Spleen (tissue), 11 donors: ENCODE measurements around the gene HCRT. TPM values are rescaled to one million over a fixed set of nuclear protein-coding genes. Genes with fewer than 3 reads are reported as not detected.

Experiments used
- DNase-seq: peaks from one replicate; pipeline ENCODE4 v3.0.0-alpha.2; 2020
- H3K27ac ChIP-seq, 8 donors: fragments of 200-600 bp; sonication (generic) in 7 of 8; 1 replicate in 4 of 8; 2 replicates in 4 of 8; pipeline versions ENCODE4 v1.5.0 to v1.8.0; 2016 to 2021; ENCODE audit warnings: inconsistent platforms in 4 of 8, mild to moderate bottlenecking in 4 of 8, moderate library complexity in 1 of 8
- H3K27me3 ChIP-seq, 7 donors: fragments of 200-600 bp; sonication (generic) in 6 of 7; replicated peaks in 1 of 7; 1 replicate in 4 of 7; 2 replicates in 3 of 7; pipeline versions ENCODE4 v1.5.0 to v1.8.0; 2016 to 2021; ENCODE audit warnings: inconsistent platforms in 3 of 7, mild to moderate bottlenecking in 1 of 7
- H3K36me3 ChIP-seq, 6 donors: fragments of 200-600 bp; sonication (generic) in 5 of 6; 1 replicate in 4 of 6; 2 replicates in 2 of 6; pipeline versions ENCODE4 v1.5.0 to v1.8.0; 2016 to 2021; ENCODE audit warnings: inconsistent platforms in 2 of 6
- H3K4me1 ChIP-seq, 6 donors: fragments of 200-600 bp; sonication (generic) in 5 of 6; 1 replicate in 3 of 6; 2 replicates in 3 of 6; pipeline versions ENCODE4 v1.5.0 to v1.8.0; 2016 to 2021; ENCODE audit warnings: inconsistent platforms in 3 of 6
- H3K4me3 ChIP-seq, 8 donors: fragments of 200-600 bp; sonication (generic) in 7 of 8; 1 replicate in 4 of 8; 2 replicates in 4 of 8; pipeline versions ENCODE4 v1.5.0 to v1.8.0; 2016 to 2021; ENCODE audit warnings: inconsistent platforms in 4 of 8, mild to moderate bottlenecking in 4 of 8, moderate library complexity in 2 of 8
- H3K9me3 ChIP-seq, 8 donors: fragments of 200-600 bp; sonication (generic) in 7 of 8; 1 replicate in 4 of 8; 2 replicates in 4 of 8; pipeline versions ENCODE4 v1.5.0 to v1.8.0; 2016 to 2021; ENCODE audit warnings: inconsistent platforms in 4 of 8
- POLR2A ChIP-seq, 3 donors: fragments of 450-650 bp; IDR thresholded peaks; one replicate each; pipeline ENCODE4 v1.5.1; 2017; ENCODE audit warnings: antibody characterized with exemption in 3 of 3, mild to moderate bottlenecking in 1 of 3
- POLR2AphosphoS5 ChIP-seq, 3 donors: sonication (generic); formaldehyde crosslinking; IDR thresholded peaks; one replicate each; pipeline ENCODE4 v1.5.1; 2017; ENCODE audit warnings: antibody characterized with exemption in 3 of 3
- WGBS, 5 donors: extraction: QIAGEN DNeasy Blood & Tissue Kit in 3 of 5; methylation state at CpG; one replicate each; pipeline versions ENCODE4 v1.1.5 to v1.1.7; 2013 to 2018; 5-methylcytosine and 5-hydroxymethylcytosine counted together
- intact Hi-C: fragments of 100-400 bp; cut with DNase I; formaldehyde crosslinking; loops from one replicate; pipeline ENCODE4 v1.15.0; 2023; ENCODE audit warnings: low total_unique reads
- polyA plus RNA-seq, 3 donors: library from polyadenylated mRNA; stranded (reverse); fragments of 200-250 nt; gene quantifications; one replicate each; pipeline ENCODE4 v1.2.1, GENCODE V29; 2013
- total RNA-seq, 7 donors: library from RNA; depleted of rRNA in 3 of 7; stranded (reverse); fragments of >200 nt in 3 of 7; fragmentation: NEBNext Ultra II Directional in 4 of 7; extraction: Animal tissue kit (Norgen Biotek cat#: 25700) in 4 of 7; gene quantifications; one replicate each; pipeline versions ENCODE4 v1.1.0 to v1.2.1, GENCODE V29; 2016 to 2021
- TF ChIP-seq, protein P1 (sequence below), 11 experiments: fragments of 200-600 bp in 7 of 11; fragments of 450-650 bp in 4 of 11; sonication (generic) in 4 of 11; IDR thresholded peaks in 8 of 11; conservative IDR thresholded peaks in 3 of 11; 1 replicate in 7 of 11; 2 replicates in 4 of 11; pipeline versions ENCODE4 v1.4.0 to v1.8.0; 2016 to 2021; ENCODE audit warnings: antibody characterized with exemption in 11 of 11, inconsistent platforms in 4 of 11, mild to moderate bottlenecking in 1 of 11
- donor health status: healthy with polysubstance abuse.
- donor health status: DM: no; HTN: no; CAD: no; lungs with moderate emphysema.
- donor health status: DM: no; HTN: no; CAD: no.
- donor health status: Bipolar disorder and iron deficiency.
- donor health status: healthy.
- donor health status: DM: no; HTN: no; CAD: no.
- donor health status: DM: yes; HTN: yes; CAD: no.

HCRT gene
- total and polyA plus RNA-seq, 10 donors: not detected

DNA sequence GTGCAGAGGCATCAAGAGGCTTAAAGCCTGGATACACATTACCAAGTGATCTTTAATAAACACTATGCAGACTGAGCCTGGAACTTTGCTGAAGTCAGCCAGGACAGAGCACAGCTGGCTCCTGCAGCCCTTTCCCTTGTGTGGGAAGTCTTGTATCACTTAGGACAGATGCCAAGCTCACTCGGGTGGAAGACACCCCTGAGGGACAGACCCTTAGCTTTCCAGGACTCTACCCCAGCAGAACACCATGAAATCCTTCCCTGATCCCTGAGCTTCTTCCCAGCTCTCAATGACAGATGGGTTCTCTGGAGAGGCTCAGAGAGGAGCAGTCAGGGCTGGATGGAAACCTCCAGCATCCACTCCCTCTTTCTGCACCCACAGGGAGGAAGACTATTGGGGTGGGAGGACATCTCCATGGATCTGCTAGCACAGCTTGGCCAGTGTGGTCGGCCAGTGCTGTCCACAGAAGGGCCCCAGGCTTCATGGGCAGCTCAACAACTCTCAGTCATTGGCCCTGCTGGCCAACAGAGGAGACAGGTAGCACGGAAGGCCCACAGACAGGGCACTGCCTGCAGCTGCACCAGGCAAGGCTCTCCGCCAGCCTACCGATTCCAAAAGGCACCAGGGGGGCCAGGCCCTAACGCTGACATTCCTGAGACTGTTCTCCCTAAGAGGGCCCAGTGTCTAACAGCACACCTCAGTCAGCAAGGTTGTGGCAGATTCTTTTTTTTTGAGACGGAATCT lies 46.3 kb downstream of the HCRT start:
- Histone ChIP-seq H3K9me3 (no peaks in the 10 kb centered on the region), H3K27me3 (no peaks in the 10 kb centered on the region), H3K27ac (peak overlapping the region in 4 of 8 donors; percentile 34 to 85 (median 72)), H3K4me3 (peak overlapping the region in 1 of 8 donors; percentile 13), H3K4me1 (peaks cover 30 to 100% (median 86%) of the 10 kb centered on the region in 6 donors), H3K36me3 (peaks cover 0 to 75% (median 22%) of the 10 kb centered on the region in 6 donors)
- peak in 1 of 3 donors; percentile 48 for TF ChIP-seq POLR2AphosphoS5 (IDR thresholded peaks at IDR 0.05)
- TF ChIP-seq, protein P1, sequence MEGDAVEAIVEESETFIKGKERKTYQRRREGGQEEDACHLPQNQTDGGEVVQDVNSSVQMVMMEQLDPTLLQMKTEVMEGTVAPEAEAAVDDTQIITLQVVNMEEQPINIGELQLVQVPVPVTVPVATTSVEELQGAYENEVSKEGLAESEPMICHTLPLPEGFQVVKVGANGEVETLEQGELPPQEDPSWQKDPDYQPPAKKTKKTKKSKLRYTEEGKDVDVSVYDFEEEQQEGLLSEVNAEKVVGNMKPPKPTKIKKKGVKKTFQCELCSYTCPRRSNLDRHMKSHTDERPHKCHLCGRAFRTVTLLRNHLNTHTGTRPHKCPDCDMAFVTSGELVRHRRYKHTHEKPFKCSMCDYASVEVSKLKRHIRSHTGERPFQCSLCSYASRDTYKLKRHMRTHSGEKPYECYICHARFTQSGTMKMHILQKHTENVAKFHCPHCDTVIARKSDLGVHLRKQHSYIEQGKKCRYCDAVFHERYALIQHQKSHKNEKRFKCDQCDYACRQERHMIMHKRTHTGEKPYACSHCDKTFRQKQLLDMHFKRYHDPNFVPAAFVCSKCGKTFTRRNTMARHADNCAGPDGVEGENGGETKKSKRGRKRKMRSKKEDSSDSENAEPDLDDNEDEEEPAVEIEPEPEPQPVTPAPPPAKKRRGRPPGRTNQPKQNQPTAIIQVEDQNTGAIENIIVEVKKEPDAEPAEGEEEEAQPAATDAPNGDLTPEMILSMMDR (IDR thresholded peaks at IDR 0.05 in 8 of 11, conservative IDR thresholded peaks at IDR 0.05 in 3 of 11): no peak
- TF ChIP-seq POLR2A (IDR thresholded peaks at IDR 0.05): no peak
- 79 to 84% (median 81%) methylated on average over 4 to 7 of the region's 7 CpGs for WGBS, 5 donors
- DNase-seq: no peak
- intact Hi-C loops: no loop called here

DNA sequence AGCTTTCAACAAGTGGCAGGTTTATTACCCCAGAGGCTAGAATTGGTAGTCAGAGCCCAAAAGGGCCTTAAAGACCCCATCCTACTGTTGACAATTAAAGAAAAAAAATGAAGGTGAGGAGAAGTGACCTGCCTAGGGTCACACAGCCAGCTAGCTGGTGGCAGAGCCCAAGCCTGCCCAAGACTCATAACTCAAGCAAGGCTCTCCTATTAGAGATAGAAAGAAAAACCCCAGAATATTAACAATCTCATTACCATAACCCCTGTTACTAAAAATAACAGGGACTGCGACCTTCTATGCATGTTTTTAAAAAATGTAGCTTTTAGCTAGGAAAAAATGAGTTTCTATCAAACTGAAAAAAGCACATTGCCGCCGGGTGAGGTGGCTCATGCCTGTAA lies 48.6 kb downstream of the HCRT start:
- 39 to 80% (median 62%) methylated on average over 3 of the region's 3 CpGs for WGBS, 5 donors
- no peak for TF ChIP-seq POLR2A (IDR thresholded peaks at IDR 0.05)
- TF ChIP-seq, protein P1 (IDR thresholded peaks at IDR 0.05 in 8 of 11, conservative IDR thresholded peaks at IDR 0.05 in 3 of 11): no peak
- TF ChIP-seq POLR2AphosphoS5 (IDR thresholded peaks at IDR 0.05): no peak
- no peak for DNase-seq
- Histone ChIP-seq H3K4me3 (peak overlapping the region in 2 of 8 donors; percentile 19 to 60), H3K4me1 (peaks cover 53 to 100% (median 93%) of the 10 kb centered on the region in 6 donors), H3K27ac (peak overlapping the region; percentile 64 to 90 (median 82)), H3K9me3 (no peaks in the 10 kb centered on the region), H3K27me3 (no peaks in the 10 kb centered on the region), H3K36me3 (peaks cover 0 to 53% (median 13%) of the 10 kb centered on the region in 6 donors)
- intact Hi-C loops: no loop called here

DNA sequence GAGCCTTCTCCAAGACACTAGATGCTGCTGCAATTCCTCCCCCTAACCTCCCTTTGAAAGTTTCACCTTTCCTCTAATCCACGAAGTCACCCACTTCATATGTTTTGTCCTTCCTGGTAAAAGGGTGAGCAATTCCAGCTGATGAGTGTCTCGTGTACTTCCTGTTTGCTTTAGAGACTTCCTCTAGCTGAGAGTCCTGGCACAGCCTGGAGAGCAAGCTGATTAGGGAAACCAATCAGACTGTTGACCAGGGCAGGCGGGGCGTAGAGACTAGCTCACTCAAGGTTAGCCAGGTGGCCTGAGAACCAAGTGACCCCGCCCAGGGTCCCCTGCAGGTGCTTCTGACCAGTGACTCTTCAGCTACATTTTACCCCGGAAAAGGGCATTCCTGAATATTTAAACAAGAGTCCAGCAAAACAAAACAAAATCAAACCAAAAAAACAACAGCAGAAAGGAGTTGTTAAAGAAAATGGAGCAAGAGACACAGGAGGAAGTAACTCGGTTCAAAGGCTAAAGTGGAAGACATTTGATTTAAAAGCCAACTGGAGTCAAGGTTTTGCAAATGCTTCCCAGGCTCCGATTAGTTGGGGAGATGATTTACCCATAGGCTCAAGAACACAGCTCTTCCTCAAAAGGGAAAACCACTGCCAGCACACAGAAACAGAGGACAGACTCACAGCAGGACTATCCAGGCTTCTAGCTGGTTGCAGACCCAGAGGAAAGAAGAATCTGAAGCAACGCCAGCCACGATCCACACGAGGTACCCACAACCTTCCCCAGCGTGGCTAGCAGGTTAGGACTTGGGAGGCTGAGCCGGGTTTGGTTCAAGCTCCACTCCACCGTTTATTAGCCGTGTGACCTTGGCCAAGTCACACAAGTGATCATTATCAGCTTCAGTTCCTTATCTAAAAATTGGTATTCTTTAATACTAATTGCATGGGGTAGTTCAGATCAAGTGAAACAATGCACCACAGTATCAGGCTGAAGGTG lies 49.3 kb downstream of the HCRT start:
- Histone ChIP-seq H3K36me3 (peaks cover 0 to 51% (median 7%) of the 10 kb centered on the region in 6 donors), H3K27ac (peak overlapping the region; percentile 64 to 90 (median 82)), H3K4me1 (peaks cover 53 to 100% (median 93%) of the 10 kb centered on the region in 6 donors), H3K9me3 (no peaks in the 10 kb centered on the region), H3K4me3 (peak overlapping the region in 2 of 8 donors; percentile 19 to 60), H3K27me3 (no peaks in the 10 kb centered on the region)
- peak; percentile 86 for DNase-seq
- WGBS, 5 donors: 36 to 57% (median 40%) methylated on average over 15 of the region's 15 CpGs
- peak; percentile 19 to 88 (median 72) for TF ChIP-seq POLR2AphosphoS5 (IDR thresholded peaks at IDR 0.05)
- TF ChIP-seq, protein P1 (IDR thresholded peaks at IDR 0.05 in 8 of 11, conservative IDR thresholded peaks at IDR 0.05 in 3 of 11): no peak
- intact Hi-C loops: no loop called here
